Nephron (organoid): ENCODE results near the gene EPO.

Experiments
- H3K27ac Mint-ChIP-seq, 3 experiments: 2 replicates each; pipeline ENCODE4 v1.8.0; 2020; ENCODE audit warnings: mixed read lengths in 3 of 3, mild to moderate bottlenecking in 2 of 3, moderate library complexity in 1 of 3
- H3K27me3 Mint-ChIP-seq: 2 replicates; pipeline ENCODE4 v1.8.0; 2021; ENCODE audit warnings: low read depth, mild to moderate bottlenecking, moderate library complexity, mixed read lengths
- H3K36me3 Mint-ChIP-seq: 2 replicates; pipeline ENCODE4 v1.8.0; 2020; ENCODE audit warnings: low read depth, mixed read lengths
- H3K4me1 Mint-ChIP-seq: 2 replicates; pipeline ENCODE4 v1.8.0; 2020; ENCODE audit warnings: mixed read lengths
- H3K4me3 Mint-ChIP-seq, 3 experiments: 2 replicates each; pipeline ENCODE4 v1.8.0; 2020; ENCODE audit warnings: mild to moderate bottlenecking in 3 of 3, mixed read lengths in 3 of 3, moderate library complexity in 2 of 3
- H3K9me3 Mint-ChIP-seq: 2 replicates; pipeline ENCODE4 v1.8.0; 2020; ENCODE audit warnings: mixed read lengths
- CTCF ChIP-seq, 3 experiments: fragments of 200-600 bp; sonication (generic); IDR thresholded peaks; one replicate each; pipeline ENCODE4 v1.5.0; 2021; ENCODE audit warnings: antibody characterized with exemption in 3 of 3; ENCODE audit not compliant: unreplicated experiment in 3 of 3

EPO gene

GRCh38 chr7:100763556-100764140 is 43.4 kb downstream of the EPO start:
- Mint-ChIP-seq H3K27me3 (peaks cover 22% of the 10 kb centered on the region), H3K27ac (no peak overlapping the region), H3K4me1 (no peaks in the 10 kb centered on the region), H3K9me3 (no peaks in the 10 kb centered on the region), H3K36me3 (no peaks in the 10 kb centered on the region), H3K4me3 (no peak overlapping the region)
- TF ChIP-seq CTCF (IDR thresholded peaks at IDR 0.05; ENCODE audit: unreplicated experiment in 3 of 3), result no peak

- H3K4me3 Mint-ChIP-seq, result no peak overlapping the region
Observed at GRCh38 chr7:100764841-100765240, 44.6 kb downstream of the EPO start.

GRCh38 chr7:100765250-100765649 is 45.0 kb downstream of the EPO start:
- Mint-ChIP-seq H3K27ac (no peak overlapping the region), H3K36me3 (no peaks in the 10 kb centered on the region), H3K4me3 (no peak overlapping the region), H3K9me3 (no peaks in the 10 kb centered on the region), H3K27me3 (peaks cover 22% of the 10 kb centered on the region), H3K4me1 (no peaks in the 10 kb centered on the region)
- no peak for TF ChIP-seq CTCF (IDR thresholded peaks at IDR 0.05; ENCODE audit: unreplicated experiment in 3 of 3)

More at GRCh38 chr7:100764841-100765240, 44.6 kb downstream of the EPO start:
- Mint-ChIP-seq H3K27ac (no peak overlapping the region), H3K27me3 (peaks cover 22% of the 10 kb centered on the region), H3K36me3 (no peaks in the 10 kb centered on the region), H3K4me1 (no peaks in the 10 kb centered on the region), H3K9me3 (no peaks in the 10 kb centered on the region)
- no peak for TF ChIP-seq CTCF (IDR thresholded peaks at IDR 0.05; ENCODE audit: unreplicated experiment in 3 of 3)

GRCh38 chr7:100768784-100769183 is 48.5 kb downstream of the EPO start:
- no peaks in the 10 kb centered on the region for H3K9me3 Mint-ChIP-seq
- H3K27ac Mint-ChIP-seq, result no peak overlapping the region
- peaks cover 14% of the 10 kb centered on the region for H3K27me3 Mint-ChIP-seq
- H3K36me3 Mint-ChIP-seq, result no peaks in the 10 kb centered on the region
- no peaks in the 10 kb centered on the region for H3K4me1 Mint-ChIP-seq
- H3K4me3 Mint-ChIP-seq, result no peak overlapping the region
- no peak for TF ChIP-seq CTCF (IDR thresholded peaks at IDR 0.05; ENCODE audit: unreplicated experiment in 3 of 3)
